Endothelial cell of umbilical vein (primary cell): ENCODE results near the gene APLP2.

Experiments
- EZH2 ChIP-seq: IDR thresholded peaks from 2 replicates; pipeline ENCODE4 v1.6.1; 2012; ENCODE audit warnings: borderline replicate concordance, low read depth, mild to moderate bottlenecking, moderate library complexity, low read length, inconsistent platforms; ENCODE audit not compliant: severe bottlenecking
- FOS ChIP-seq: IDR thresholded peaks from 2 replicates; pipeline ENCODE4 v1.6.1; 2011; ENCODE audit warnings: mild to moderate bottlenecking, low read length, moderate library complexity, borderline replicate concordance; ENCODE audit not compliant: insufficient read depth
- GATA2 ChIP-seq: IDR thresholded peaks from 2 replicates; pipeline ENCODE4 v1.7.0; 2011; ENCODE audit warnings: low read depth, mild to moderate bottlenecking, moderate library complexity, mixed read lengths, low read length; ENCODE audit not compliant: insufficient read length, insufficient read depth
- JUN ChIP-seq: IDR thresholded peaks from 2 replicates; pipeline ENCODE4 v1.6.1; 2011; ENCODE audit warnings: borderline replicate concordance, low read depth; ENCODE audit not compliant: insufficient read length, insufficient read depth
- MYC ChIP-seq: IDR thresholded peaks from one replicate; pipeline ENCODE4 v1.6.1; 2011; ENCODE audit warnings: mild to moderate bottlenecking, low read depth, low read length
- POLR2A ChIP-seq: IDR thresholded peaks from 2 replicates; pipeline ENCODE4 v1.6.1; 2012; ENCODE audit warnings: low read depth, mild to moderate bottlenecking, control low read depth, low read length
- POLR2AphosphoS5 ChIP-seq: IDR thresholded peaks from 2 replicates; pipeline ENCODE4 v1.6.1; 2012; ENCODE audit warnings: low read depth, mild to moderate bottlenecking, control low read depth, low read length, moderate library complexity; ENCODE audit not compliant: insufficient read depth
- TF ChIP-seq, protein P1 (sequence below), 2 donors: IDR thresholded peaks; 1 replicate in 1 of 2; 2 replicates in 1 of 2; pipeline ENCODE4 v1.5.1; 2011; ENCODE audit warnings: low read length in 2 of 2, mild to moderate bottlenecking in 2 of 2, moderate library complexity in 2 of 2, control low read depth in 1 of 2, inconsistent platforms in 1 of 2, low read depth in 1 of 2; ENCODE audit not compliant: insufficient read depth in 1 of 2; ENCODE audit errors: extremely low read depth in 1 of 2
- TF ChIP-seq, protein P2 (sequence below): IDR thresholded peaks from 2 replicates; pipeline ENCODE4 v1.6.1; 2011; ENCODE audit not compliant: insufficient read depth, insufficient read length

DNA sequence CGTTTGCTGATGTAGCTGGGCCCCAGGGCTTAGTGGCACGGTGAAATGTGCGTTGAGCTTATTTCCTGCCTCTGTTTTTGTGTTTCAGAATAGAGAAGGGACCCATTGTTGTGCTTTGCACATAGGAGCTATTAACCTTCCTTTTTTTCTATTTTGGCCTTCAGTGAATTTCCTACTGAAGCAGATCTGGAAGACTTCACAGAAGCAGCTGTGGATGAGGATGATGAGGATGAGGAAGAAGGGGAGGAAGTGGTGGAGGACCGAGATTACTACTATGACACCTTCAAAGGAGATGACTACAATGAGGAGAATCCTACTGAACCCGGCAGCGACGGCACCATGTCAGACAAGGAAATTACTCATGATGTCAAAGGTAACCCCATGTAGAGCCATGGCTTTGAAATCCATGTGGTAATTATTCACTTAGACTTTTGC is 52.5 kb downstream of the APLP2 start:
- TF ChIP-seq, protein P1, sequence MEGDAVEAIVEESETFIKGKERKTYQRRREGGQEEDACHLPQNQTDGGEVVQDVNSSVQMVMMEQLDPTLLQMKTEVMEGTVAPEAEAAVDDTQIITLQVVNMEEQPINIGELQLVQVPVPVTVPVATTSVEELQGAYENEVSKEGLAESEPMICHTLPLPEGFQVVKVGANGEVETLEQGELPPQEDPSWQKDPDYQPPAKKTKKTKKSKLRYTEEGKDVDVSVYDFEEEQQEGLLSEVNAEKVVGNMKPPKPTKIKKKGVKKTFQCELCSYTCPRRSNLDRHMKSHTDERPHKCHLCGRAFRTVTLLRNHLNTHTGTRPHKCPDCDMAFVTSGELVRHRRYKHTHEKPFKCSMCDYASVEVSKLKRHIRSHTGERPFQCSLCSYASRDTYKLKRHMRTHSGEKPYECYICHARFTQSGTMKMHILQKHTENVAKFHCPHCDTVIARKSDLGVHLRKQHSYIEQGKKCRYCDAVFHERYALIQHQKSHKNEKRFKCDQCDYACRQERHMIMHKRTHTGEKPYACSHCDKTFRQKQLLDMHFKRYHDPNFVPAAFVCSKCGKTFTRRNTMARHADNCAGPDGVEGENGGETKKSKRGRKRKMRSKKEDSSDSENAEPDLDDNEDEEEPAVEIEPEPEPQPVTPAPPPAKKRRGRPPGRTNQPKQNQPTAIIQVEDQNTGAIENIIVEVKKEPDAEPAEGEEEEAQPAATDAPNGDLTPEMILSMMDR (IDR thresholded peaks at IDR 0.05; ENCODE audit: extremely low read depth in 1 of 2, insufficient read depth in 1 of 2, low read depth in 1 of 2, low read length in 2 of 2): no peak
- TF ChIP-seq EZH2 (no peak), POLR2A (no peak), JUN (peak; percentile 62), GATA2 (peak; percentile 84), POLR2AphosphoS5 (peak; percentile 52), MYC (no peak), FOS (peak; percentile 78)
- TF ChIP-seq, protein P2, sequence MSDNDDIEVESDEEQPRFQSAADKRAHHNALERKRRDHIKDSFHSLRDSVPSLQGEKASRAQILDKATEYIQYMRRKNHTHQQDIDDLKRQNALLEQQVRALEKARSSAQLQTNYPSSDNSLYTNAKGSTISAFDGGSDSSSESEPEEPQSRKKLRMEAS: no peak
